Fibroblast of lung (primary cell): ENCODE measurements around the gene PLAAT4. TPM values are rescaled to one million over a fixed set of nuclear protein-coding genes. Genes with fewer than 3 reads are reported as not detected.
A peak's percentile ranks its signal among the peaks of the same experiment; 100 is the strongest.

Source experiments
- DNase-seq, 2 donors: peaks; one replicate each; pipeline versions ENCODE4 v3.0.0 to v3.0.0-alpha.2; 2010; ENCODE audit warnings: low read depth in 2 of 2
- H2AFZ ChIP-seq: 2 replicates; pipeline ENCODE4 v1.5.1; 2012; ENCODE audit warnings: low read length, control low read depth, inconsistent platforms
- H3K27ac ChIP-seq: 2 replicates; pipeline ENCODE4 v1.5.1; 2011; ENCODE audit warnings: low read length, control low read depth; ENCODE audit not compliant: insufficient read depth
- H3K27me3 ChIP-seq: 2 replicates; pipeline ENCODE4 v1.5.1; 2011; ENCODE audit warnings: mild to moderate bottlenecking, low read length; ENCODE audit not compliant: control insufficient read depth, insufficient read depth
- H3K36me3 ChIP-seq: 2 replicates; pipeline ENCODE4 v1.5.1; 2011; ENCODE audit warnings: low read length; ENCODE audit not compliant: control insufficient read depth, insufficient read depth
- H3K4me1 ChIP-seq: 2 replicates; pipeline ENCODE4 v1.5.1; 2011; ENCODE audit warnings: low read length; ENCODE audit not compliant: control insufficient read depth, insufficient read depth; ENCODE audit errors: extremely low read depth
- H3K4me2 ChIP-seq: 2 replicates; pipeline ENCODE4 v1.5.1; 2011; ENCODE audit warnings: low read length, control low read depth; ENCODE audit not compliant: insufficient read depth; ENCODE audit errors: extremely low read depth
- H3K4me3 ChIP-seq, 4 experiments: fragments of 200-600 bp in 1 of 4; sonication (generic) in 1 of 4; replicated peaks in 1 of 4; 2 replicates each; pipeline ENCODE4 v1.5.1; 2011 to 2016; ENCODE audit warnings: low read length in 4 of 4, low read depth in 3 of 4, mild to moderate bottlenecking in 3 of 4, control low read depth in 2 of 4, inconsistent platforms in 1 of 4, mixed read lengths in 1 of 4; ENCODE audit not compliant: insufficient read depth in 1 of 4; ENCODE audit errors: control extremely low read depth in 1 of 4
- H3K79me2 ChIP-seq: 2 replicates; pipeline ENCODE4 v1.5.1; 2012; ENCODE audit warnings: mild to moderate bottlenecking, low read length, inconsistent platforms; ENCODE audit not compliant: control insufficient read depth, insufficient read depth
- H3K9ac ChIP-seq: 2 replicates; pipeline ENCODE4 v1.5.1; 2011; ENCODE audit warnings: mild to moderate bottlenecking, low read length, control low read depth; ENCODE audit not compliant: insufficient read depth
- H3K9me3 ChIP-seq: 2 replicates; pipeline ENCODE4 v1.5.1; 2012; ENCODE audit warnings: low read depth, low read length; ENCODE audit not compliant: control insufficient read depth, insufficient read depth
- H4K20me1 ChIP-seq: 2 replicates; pipeline ENCODE4 v1.5.1; 2011; ENCODE audit warnings: low read length; ENCODE audit not compliant: control insufficient read depth, insufficient read depth; ENCODE audit errors: extremely low read depth
- CTCF ChIP-seq, 2 donors: IDR thresholded peaks in 1 of 2; conservative IDR thresholded peaks in 1 of 2; 1 replicate in 1 of 2; 2 replicates in 1 of 2; pipeline ENCODE4 v1.5.1; 2011 to 2012; ENCODE audit warnings: low read length in 2 of 2, control low read depth in 1 of 2, inconsistent platforms in 1 of 2, low read depth in 1 of 2, mild to moderate bottlenecking in 1 of 2
- EZH2 ChIP-seq: IDR thresholded peaks from 2 replicates; pipeline ENCODE4 v1.5.1; 2012; ENCODE audit warnings: low read length, control low read depth, mild to moderate bottlenecking; ENCODE audit errors: missing control alignments
- polyA plus RNA-seq, 2 donors: library from polyadenylated mRNA; depleted of rRNA in 1 of 2; stranded (reverse) in 1 of 2; unstranded in 1 of 2; fragments of >200 nt; gene quantifications; 2 replicates each; pipeline ENCODE4 v1.2.1, GENCODE V29; 2011 to 2012; ENCODE audit warnings: missing spikeins in 1 of 2
- total RNA-seq: library from RNA; depleted of rRNA; stranded (reverse); fragments of >200 nt; gene quantifications from 2 replicates; pipeline ENCODE4 v1.2.1, GENCODE V29; 2014

PLAAT4 gene
- total and polyA plus RNA-seq, 2 donors (not counting 1 experiment from before 2014, with no cell fraction given) = 47.4 to 85.7 TPM

GRCh38 chr11:63508009-63508408, 28.6 kb upstream of the PLAAT4 start:
- Histone ChIP-seq H3K9ac (no peak overlapping the region), H3K4me3 (no peak overlapping the region), H3K27me3 (no peaks in the 10 kb centered on the region), H3K36me3 (no peaks in the 10 kb centered on the region), H3K79me2 (no peaks in the 10 kb centered on the region), H2AFZ (no peak overlapping the region), H3K9me3 (no peaks in the 10 kb centered on the region), H3K4me2 (no peak overlapping the region), H4K20me1 (no peaks in the 10 kb centered on the region), H3K27ac (no peak overlapping the region), H3K4me1 (no peaks in the 10 kb centered on the region)
- no peak for TF ChIP-seq EZH2
- peak in 1 of 2 donors; percentile 9 for TF ChIP-seq CTCF (conservative IDR thresholded peaks at IDR 0.05 in 1 of 2, IDR thresholded peaks at IDR 0.05 in 1 of 2; ENCODE audit: low read depth in 1 of 2, low read length in 2 of 2)
- no peak for DNase-seq

GRCh38 chr11:63508745-63509144, 27.9 kb upstream of the PLAAT4 start:
- TF ChIP-seq EZH2 (no peak), CTCF (conservative IDR thresholded peaks at IDR 0.05 in 1 of 2, IDR thresholded peaks at IDR 0.05 in 1 of 2; ENCODE audit: low read depth in 1 of 2, low read length in 2 of 2) (no peak)
- Histone ChIP-seq H2AFZ (no peak overlapping the region), H3K9ac (no peak overlapping the region), H3K9me3 (no peaks in the 10 kb centered on the region), H3K27ac (no peak overlapping the region), H3K79me2 (no peaks in the 10 kb centered on the region), H3K4me2 (no peak overlapping the region), H3K4me3 (no peak overlapping the region), H3K4me1 (no peaks in the 10 kb centered on the region), H3K36me3 (no peaks in the 10 kb centered on the region), H3K27me3 (no peaks in the 10 kb centered on the region), H4K20me1 (no peaks in the 10 kb centered on the region)
- no peak for DNase-seq

- H2AFZ ChIP-seq = no peak overlapping the region
- no peaks in the 10 kb centered on the region for H3K36me3 ChIP-seq
- peak; percentile 63 to 81 for DNase-seq
- no peak overlapping the region for H3K27ac ChIP-seq
- TF ChIP-seq EZH2 (no peak), CTCF (conservative IDR thresholded peaks at IDR 0.05 in 1 of 2, IDR thresholded peaks at IDR 0.05 in 1 of 2; ENCODE audit: low read depth in 1 of 2, low read length in 2 of 2) (no peak)
- H3K9ac ChIP-seq = no peak overlapping the region
- no peak overlapping the region for H3K4me2 ChIP-seq
- H3K4me1 ChIP-seq = no peaks in the 10 kb centered on the region
- no peaks in the 10 kb centered on the region for H3K27me3 ChIP-seq
- H3K4me3 ChIP-seq = no peak overlapping the region
- no peaks in the 10 kb centered on the region for H4K20me1 ChIP-seq
- no peaks in the 10 kb centered on the region for H3K79me2 ChIP-seq
- no peaks in the 10 kb centered on the region for H3K9me3 ChIP-seq
Measured at GRCh38 chr11:63510360-63511047, 26.1 kb upstream of the PLAAT4 start.
